ENCODE data around the gene GDNF.

Gene GDNF

GRCh38 chr5:37768371-37768770 is 71.5 kb downstream of the GDNF start:
- no peak overlapping the region for H3K4me3 ChIP-seq (replicated peaks; ENCODE audit: low read depth, low read length)
- no peak for TF ChIP-seq CTCF (IDR thresholded peaks at IDR 0.05; ENCODE audit: low read length, missing control alignments)
- DNase-seq (ENCODE audit: low read depth): no peak

GRCh38 chr5:37767961-37768360 is 71.9 kb downstream of the GDNF start:
- DNase-seq (ENCODE audit: low read depth): no peak
- TF ChIP-seq CTCF (IDR thresholded peaks at IDR 0.05; ENCODE audit: low read length, missing control alignments): no peak
- H3K4me3 ChIP-seq (replicated peaks; ENCODE audit: low read depth, low read length): no peak overlapping the region

GRCh38 chr5:37767251-37767650 is 72.6 kb downstream of the GDNF start:
- H3K4me3 ChIP-seq (replicated peaks; ENCODE audit: low read depth, low read length): no peak overlapping the region
- TF ChIP-seq CTCF (IDR thresholded peaks at IDR 0.05; ENCODE audit: low read length, missing control alignments): no peak
- no peak for DNase-seq (ENCODE audit: low read depth)

Measured in fibroblast of pulmonary artery (primary cell).